AG04450 (cell line): ENCODE measurements around the gene PLPPR4. TPM values are rescaled to one million over a fixed set of nuclear protein-coding genes. Genes with fewer than 3 reads are reported as not detected.

Experiments used
- CTCF ChIA-PET: fragments of 300-600, 350-600 bp; formaldehyde crosslinking; extraction: SDS; loops from one replicate; lab custom pipeline; 2022; ENCODE audit warnings: antibody characterized with exemption, inconsistent platforms; lab: Charles Lee
- POLR2A ChIA-PET: fragments of 350-600 bp; formaldehyde crosslinking; extraction: SDS; loops from one replicate; lab custom pipeline; 2021; ENCODE audit warnings: antibody characterized with exemption, inconsistent platforms; lab: Yijun Ruan, JAX
- DNase-seq: peaks from one replicate; pipeline ENCODE4 v3.0.0-alpha.2; 2011; ENCODE audit warnings: low read depth, low spot score
- H3K27ac ChIP-seq: one replicate; pipeline ENCODE4 v1.5.1; 2012; ENCODE audit warnings: low read depth, low read length, control low read depth
- H3K27me3 ChIP-seq: one replicate; pipeline ENCODE4 v1.6.0; 2012; ENCODE audit warnings: low read length; ENCODE audit not compliant: control insufficient read depth, insufficient read depth
- H3K4me3 ChIP-seq: 2 replicates; pipeline ENCODE4 v1.5.1; 2011; ENCODE audit warnings: mild to moderate bottlenecking, low read depth, low read length, control low read depth
- H3K9me3 ChIP-seq: 2 replicates; pipeline ENCODE4 v1.5.1; 2012; ENCODE audit warnings: low read length; ENCODE audit not compliant: control insufficient read depth, insufficient read depth
- polyA plus RNA-seq: library from polyadenylated mRNA; depleted of rRNA; stranded (reverse); fragments of >200 nt; gene quantifications from 2 replicates; pipeline ENCODE4 v1.2.3, GENCODE V29; 2011
- TF ChIP-seq, protein P1 (sequence below): IDR thresholded peaks from 2 replicates; pipeline ENCODE4 v1.5.1; 2011; ENCODE audit warnings: low read depth, low read length, control low read depth, inconsistent platforms

Gene PLPPR4
- polyA plus RNA-seq, 1 experiment: 5.9 TPM

GRCh38 chr1:99331083-99331482 lies 66.8 kb downstream of the PLPPR4 start:
- Histone ChIP-seq H3K27me3 (no peaks in the 10 kb centered on the region), H3K9me3 (no peaks in the 10 kb centered on the region), H3K27ac (no peak overlapping the region), H3K4me3 (no peak overlapping the region)
- TF ChIP-seq, protein P1, sequence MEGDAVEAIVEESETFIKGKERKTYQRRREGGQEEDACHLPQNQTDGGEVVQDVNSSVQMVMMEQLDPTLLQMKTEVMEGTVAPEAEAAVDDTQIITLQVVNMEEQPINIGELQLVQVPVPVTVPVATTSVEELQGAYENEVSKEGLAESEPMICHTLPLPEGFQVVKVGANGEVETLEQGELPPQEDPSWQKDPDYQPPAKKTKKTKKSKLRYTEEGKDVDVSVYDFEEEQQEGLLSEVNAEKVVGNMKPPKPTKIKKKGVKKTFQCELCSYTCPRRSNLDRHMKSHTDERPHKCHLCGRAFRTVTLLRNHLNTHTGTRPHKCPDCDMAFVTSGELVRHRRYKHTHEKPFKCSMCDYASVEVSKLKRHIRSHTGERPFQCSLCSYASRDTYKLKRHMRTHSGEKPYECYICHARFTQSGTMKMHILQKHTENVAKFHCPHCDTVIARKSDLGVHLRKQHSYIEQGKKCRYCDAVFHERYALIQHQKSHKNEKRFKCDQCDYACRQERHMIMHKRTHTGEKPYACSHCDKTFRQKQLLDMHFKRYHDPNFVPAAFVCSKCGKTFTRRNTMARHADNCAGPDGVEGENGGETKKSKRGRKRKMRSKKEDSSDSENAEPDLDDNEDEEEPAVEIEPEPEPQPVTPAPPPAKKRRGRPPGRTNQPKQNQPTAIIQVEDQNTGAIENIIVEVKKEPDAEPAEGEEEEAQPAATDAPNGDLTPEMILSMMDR: no peak
- ChIA-PET CTCF (no interaction called here), POLR2A (no interaction called here)
- DNase-seq: no peak

DNA sequence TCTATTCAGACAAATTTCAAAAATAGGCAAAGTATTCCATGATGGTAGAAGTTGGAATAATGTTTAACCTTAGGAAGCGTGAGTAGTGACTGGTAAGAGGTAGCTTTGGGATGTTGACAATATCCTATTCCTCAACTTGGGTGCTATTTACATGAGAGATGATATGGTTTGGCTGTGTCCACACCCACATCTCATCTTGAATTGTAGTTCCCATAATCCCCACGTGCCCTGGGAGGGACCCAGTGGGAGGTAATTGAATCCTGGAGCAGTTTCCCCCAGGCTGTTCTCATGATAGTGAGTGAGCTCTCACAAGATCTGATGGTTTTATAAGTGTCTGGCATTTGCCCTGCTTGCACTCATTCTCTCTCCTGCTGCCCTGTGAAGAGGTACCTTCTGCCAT lies 67.3 kb downstream of the PLPPR4 start:
- POLR2A ChIA-PET: no interaction called here
- CTCF ChIA-PET: no interaction called here
- Histone ChIP-seq H3K27me3 (no peaks in the 10 kb centered on the region), H3K27ac (no peak overlapping the region), H3K4me3 (no peak overlapping the region), H3K9me3 (no peaks in the 10 kb centered on the region)
- TF ChIP-seq, protein P1: no peak
- DNase-seq: no peak

DNA sequence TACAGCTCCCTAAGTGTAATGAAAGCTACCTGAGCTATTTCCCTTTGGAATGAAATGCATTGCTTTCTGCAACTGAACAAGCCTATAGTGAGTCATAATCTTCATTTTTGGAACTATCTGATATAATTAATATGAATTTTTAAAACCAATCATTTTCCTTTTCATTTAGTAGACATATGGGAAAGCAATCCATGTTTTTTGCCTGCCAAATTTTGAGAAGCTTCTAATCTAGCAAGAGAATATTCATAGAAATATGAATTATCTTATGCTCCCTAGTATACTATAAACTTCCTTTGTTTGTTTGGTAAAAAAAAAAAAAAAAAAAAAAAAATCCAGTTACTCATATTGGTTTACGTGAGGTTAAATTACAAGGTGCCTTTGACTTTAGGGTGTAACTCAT lies 68.3 kb downstream of the PLPPR4 start:
- ChIA-PET POLR2A (no interaction called here), CTCF (no interaction called here)
- H3K27ac ChIP-seq: no peak overlapping the region
- H3K27me3 ChIP-seq: no peaks in the 10 kb centered on the region
- TF ChIP-seq, protein P1: no peak
- no peaks in the 10 kb centered on the region for H3K9me3 ChIP-seq
- DNase-seq: no peak
- no peak overlapping the region for H3K4me3 ChIP-seq

GRCh38 chr1:99334991-99335390 lies 70.7 kb downstream of the PLPPR4 start:
- TF ChIP-seq, protein P1: no peak
- no peak for DNase-seq
- Histone ChIP-seq H3K9me3 (no peaks in the 10 kb centered on the region), H3K27ac (no peak overlapping the region), H3K4me3 (no peak overlapping the region), H3K27me3 (no peaks in the 10 kb centered on the region)
- ChIA-PET CTCF (no interaction called here), POLR2A (no interaction called here)

GRCh38 chr1:99347041-99347684 lies 82.9 kb downstream of the PLPPR4 start:
- Histone ChIP-seq H3K27me3 (no peaks in the 10 kb centered on the region), H3K4me3 (no peak overlapping the region), H3K27ac (no peak overlapping the region), H3K9me3 (no peaks in the 10 kb centered on the region)
- POLR2A ChIA-PET: no interaction called here
- CTCF ChIA-PET: no interaction called here
- TF ChIP-seq, protein P1: no peak
- DNase-seq: no peak
